Epidermal melanocyte (primary cell): ENCODE measurements around the gene CSPG5.

Source experiments
- DNase-seq: peaks from one replicate; pipeline ENCODE4 v3.0.0; 2011; ENCODE audit warnings: low spot score; ENCODE audit not compliant: insufficient read length

Gene CSPG5

GRCh38 chr3:47540281-47540680, 38.4 kb downstream of the CSPG5 start:
- no peak for DNase-seq

GRCh38 chr3:47536967-47537366, 41.7 kb downstream of the CSPG5 start:
- no peak for DNase-seq

GRCh38 chr3:47536221-47536891, 42.3 kb downstream of the CSPG5 start:
- no peak for DNase-seq

- no peak for DNase-seq
Observed at GRCh38 chr3:47533996-47534454, 44.6 kb downstream of the CSPG5 start.

- DNase-seq, result no peak
Observed at GRCh38 chr3:47533481-47533880, 45.2 kb downstream of the CSPG5 start.

- no peak for DNase-seq
Observed at GRCh38 chr3:47527952-47528725, 50.5 kb downstream of the CSPG5 start.

- DNase-seq, result no peak
Observed at GRCh38 chr3:47525617-47526016, 53.0 kb downstream of the CSPG5 start.

GRCh38 chr3:47523310-47524073, 55.2 kb downstream of the CSPG5 start:
- no peak for DNase-seq

GRCh38 chr3:47522082-47522987, 56.3 kb downstream of the CSPG5 start:
- peak; percentile 73 for DNase-seq

- no peak for DNase-seq
Observed at GRCh38 chr3:47520756-47521155, 57.9 kb downstream of the CSPG5 start.

- no peak for DNase-seq
Observed at GRCh38 chr3:47517937-47518336, 60.7 kb downstream of the CSPG5 start.

- no peak for DNase-seq
Observed at GRCh38 chr3:47515864-47516319, 62.8 kb downstream of the CSPG5 start.

- DNase-seq, result no peak
Observed at GRCh38 chr3:47515100-47515499, 63.6 kb downstream of the CSPG5 start.

- peak; percentile 86 for DNase-seq
Observed at GRCh38 chr3:47513125-47513929, 65.3 kb downstream of the CSPG5 start, which contains the start of gene ELP6. ELP6 (minus strand) TSS chr3:47513712; CDS start chr3:47513590, 122 bp downstream.

- no peak for DNase-seq
Observed at GRCh38 chr3:47512416-47513124, 66.1 kb downstream of the CSPG5 start.
